ENCODE results near the gene FCHO1. TPM values are rescaled to one million over a fixed set of nuclear protein-coding genes. Genes with fewer than 3 reads are reported as not detected.
A peak's percentile ranks its signal among the peaks of the same experiment; 100 is the strongest.

Gene FCHO1
- 10 to 100 TPM; 69.2 to 71.9 TPM for total RNA-seq
- total RNA-seq = 83.9 to 97.2 reads per million in 2 donors

GRCh38 chr19:17751103-17751911 is at the start of gene FCHO1:
Gene FCHO1 (plus strand): TSS chr19:17751477. CDS start chr19:17755165, 3,688 bp downstream.
- Mint-ChIP-seq H3K27ac (peak within 1 kb of the TSS; percentile 96), H3K4me3 (peak within 1 kb of the TSS; percentile 94), H3K36me3 (ENCODE audit: low read depth) (peaks cover 5% of the 10 kb centered on the region), H3K27me3 (no peaks in the 10 kb centered on the region), H3K4me1 (peaks cover 42% of the 10 kb centered on the region)
- DNase-seq (peak; percentile 74 to 81 (median 76)), ATAC-seq (peak; percentile 79)
- H3K9me3 ChIP-seq (ENCODE audit: control insufficient read depth, low read length, poor library complexity, severe bottlenecking) = no peaks in the 10 kb centered on the region

GRCh38 chr19:17703824-17704463 is 47.3 kb upstream of the FCHO1 start:
- no peak overlapping the region for H3K4me3 Mint-ChIP-seq
- no peak overlapping the region for H3K27ac Mint-ChIP-seq
- peaks cover 14% of the 10 kb centered on the region for H3K27me3 Mint-ChIP-seq
- ATAC-seq (peak; percentile 97), DNase-seq (peak; percentile 46 to 64 (median 53))
- no peaks in the 10 kb centered on the region for H3K9me3 ChIP-seq (ENCODE audit: control insufficient read depth, low read length, poor library complexity, severe bottlenecking)
- H3K36me3 Mint-ChIP-seq (ENCODE audit: low read depth) = peaks cover 2% of the 10 kb centered on the region
- peaks cover 2% of the 10 kb centered on the region for H3K4me1 Mint-ChIP-seq

- H3K9me3 ChIP-seq (ENCODE audit: control insufficient read depth, low read length, poor library complexity, severe bottlenecking) = no peaks in the 10 kb centered on the region
- DNase-seq (no peak), ATAC-seq (no peak)
- Mint-ChIP-seq H3K27ac (no peak overlapping the region), H3K4me3 (no peak overlapping the region), H3K4me1 (no peaks in the 10 kb centered on the region), H3K27me3 (no peaks in the 10 kb centered on the region), H3K36me3 (ENCODE audit: low read depth) (peaks cover 2% of the 10 kb centered on the region)
These were observed 44.5 kb upstream of the FCHO1 start for GRCh38 chr19:17706750-17707181.

GRCh38 chr19:17711851-17712250 is 39.4 kb upstream of the FCHO1 start:
- no peaks in the 10 kb centered on the region for H3K9me3 ChIP-seq (ENCODE audit: control insufficient read depth, low read length, poor library complexity, severe bottlenecking)
- Mint-ChIP-seq H3K27me3 (no peaks in the 10 kb centered on the region), H3K27ac (no peak overlapping the region), H3K4me3 (no peak overlapping the region), H3K4me1 (peaks cover under 1% of the 10 kb centered on the region), H3K36me3 (ENCODE audit: low read depth) (no peaks in the 10 kb centered on the region)
- ATAC-seq = no peak
- DNase-seq = no peak

- no peak overlapping the region for H3K4me3 Mint-ChIP-seq
- no peak overlapping the region for H3K27ac Mint-ChIP-seq
- peaks cover under 1% of the 10 kb centered on the region for H3K36me3 Mint-ChIP-seq (ENCODE audit: low read depth)
- ATAC-seq (no peak), DNase-seq (no peak)
- no peaks in the 10 kb centered on the region for H3K27me3 Mint-ChIP-seq
- H3K9me3 ChIP-seq (ENCODE audit: control insufficient read depth, low read length, poor library complexity, severe bottlenecking) = no peaks in the 10 kb centered on the region
- H3K4me1 Mint-ChIP-seq = peaks cover 27% of the 10 kb centered on the region
These were observed 34.9 kb upstream of the FCHO1 start for GRCh38 chr19:17716309-17716929.

GRCh38 chr19:17718550-17718946 is 32.7 kb upstream of the FCHO1 start:
- Mint-ChIP-seq H3K36me3 (ENCODE audit: low read depth) (peaks cover 2% of the 10 kb centered on the region), H3K4me3 (peak overlapping the region; percentile 91), H3K27me3 (no peaks in the 10 kb centered on the region), H3K4me1 (peaks cover 34% of the 10 kb centered on the region), H3K27ac (peak overlapping the region; percentile 93)
- ATAC-seq (no peak), DNase-seq (no peak)
- no peaks in the 10 kb centered on the region for H3K9me3 ChIP-seq (ENCODE audit: control insufficient read depth, low read length, poor library complexity, severe bottlenecking)

GRCh38 chr19:17718947-17719711 is 32.1 kb upstream of the FCHO1 start, which contains the start of gene MAP1S:
Gene MAP1S (plus strand): TSS chr19:17719480. CDS start chr19:17719503, 23 bp downstream.
- DNase-seq = peak; percentile 45 to 58 (median 48)
- Mint-ChIP-seq H3K27ac (peak within 1 kb of the TSS; percentile 93), H3K27me3 (no peaks in the 10 kb centered on the region), H3K36me3 (ENCODE audit: low read depth) (peaks cover 2% of the 10 kb centered on the region), H3K4me3 (peak within 1 kb of the TSS; percentile 95), H3K4me1 (peaks cover 34% of the 10 kb centered on the region)
- H3K9me3 ChIP-seq (ENCODE audit: control insufficient read depth, low read length, poor library complexity, severe bottlenecking) = no peaks in the 10 kb centered on the region
- peak; percentile 92 for ATAC-seq

- Mint-ChIP-seq H3K4me1 (peaks cover 34% of the 10 kb centered on the region), H3K27me3 (no peaks in the 10 kb centered on the region), H3K36me3 (ENCODE audit: low read depth) (peaks cover 2% of the 10 kb centered on the region)
These were observed 31.4 kb upstream of the FCHO1 start for GRCh38 chr19:17719730-17720400.

GRCh38 chr19:17720440-17720839 is 30.8 kb upstream of the FCHO1 start:
- Mint-ChIP-seq H3K4me3 (peak overlapping the region; percentile 95), H3K4me1 (peaks cover 35% of the 10 kb centered on the region), H3K27ac (peak overlapping the region; percentile 93), H3K36me3 (ENCODE audit: low read depth) (peaks cover 2% of the 10 kb centered on the region), H3K27me3 (no peaks in the 10 kb centered on the region)
- ATAC-seq = no peak
- no peak for DNase-seq
- no peaks in the 10 kb centered on the region for H3K9me3 ChIP-seq (ENCODE audit: control insufficient read depth, low read length, poor library complexity, severe bottlenecking)

More at GRCh38 chr19:17719730-17720400, 31.4 kb upstream of the FCHO1 start:
- H3K9me3 ChIP-seq (ENCODE audit: control insufficient read depth, low read length, poor library complexity, severe bottlenecking) = no peaks in the 10 kb centered on the region
- peak in 1 of 3 donors; percentile 18 for DNase-seq
- ATAC-seq = peak; percentile 60
- Mint-ChIP-seq H3K4me3 (peak overlapping the region; percentile 95), H3K27ac (peak overlapping the region; percentile 93)

GRCh38 chr19:17721111-17721628 is 30.1 kb upstream of the FCHO1 start:
- Mint-ChIP-seq H3K27me3 (no peaks in the 10 kb centered on the region), H3K4me1 (peaks cover 36% of the 10 kb centered on the region), H3K27ac (peak overlapping the region; percentile 93), H3K4me3 (peak overlapping the region; percentile 95), H3K36me3 (ENCODE audit: low read depth) (peaks cover 5% of the 10 kb centered on the region)
- no peak for ATAC-seq
- no peaks in the 10 kb centered on the region for H3K9me3 ChIP-seq (ENCODE audit: control insufficient read depth, low read length, poor library complexity, severe bottlenecking)
- DNase-seq = no peak

GRCh38 chr19:17721821-17722220 is 29.5 kb upstream of the FCHO1 start:
- DNase-seq = no peak

GRCh38 chr19:17722655-17723240 is 28.5 kb upstream of the FCHO1 start:
- Mint-ChIP-seq H3K27ac (peak overlapping the region; percentile 93), H3K4me1 (peaks cover 28% of the 10 kb centered on the region), H3K4me3 (no peak overlapping the region), H3K36me3 (ENCODE audit: low read depth) (peaks cover 5% of the 10 kb centered on the region), H3K27me3 (no peaks in the 10 kb centered on the region)
- no peak for DNase-seq
- H3K9me3 ChIP-seq (ENCODE audit: control insufficient read depth, low read length, poor library complexity, severe bottlenecking) = no peaks in the 10 kb centered on the region
- ATAC-seq = no peak

More at GRCh38 chr19:17721821-17722220, 29.5 kb upstream of the FCHO1 start:
- H3K27ac Mint-ChIP-seq = peak overlapping the region; percentile 93
- H3K36me3 Mint-ChIP-seq (ENCODE audit: low read depth) = peaks cover 5% of the 10 kb centered on the region
- peaks cover 36% of the 10 kb centered on the region for H3K4me1 Mint-ChIP-seq
- peak overlapping the region; percentile 95 for H3K4me3 Mint-ChIP-seq
- no peaks in the 10 kb centered on the region for H3K27me3 Mint-ChIP-seq
- no peak for ATAC-seq
- H3K9me3 ChIP-seq (ENCODE audit: control insufficient read depth, low read length, poor library complexity, severe bottlenecking) = no peaks in the 10 kb centered on the region
